HG02588 (cell line): Measurements from ENCODE around the gene ENSA.
A peak's percentile ranks its signal among the peaks of the same experiment; 100 is the strongest.
"Not testable (repeated sequence)": the region's sequence is repeated elsewhere in the genome, so short reads cannot be mapped to it uniquely, and the experiment has no call there.

Experiments used
- ATAC-seq: cut with Tn5 transposase; IDR thresholded peaks from one replicate; pipeline ENCODE4 v1.9.1; 2021; ENCODE audit warnings: mild to moderate bottlenecking, moderate library complexity; ENCODE audit not compliant: unreplicated experiment

The ENSA gene

GRCh38 chr1:150629115-150629928 is at the start of gene ENSA:
Gene ENSA (minus strand): TSS chr1:150629612. CDS start chr1:150629470, 142 bp downstream.
- peak; percentile 87 for ATAC-seq

- ATAC-seq, result no peak
Observed at GRCh38 chr1:150678988-150679387, 49.6 kb upstream of the ENSA start.

- ATAC-seq, result no peak
Observed at GRCh38 chr1:150674881-150675280, 45.5 kb upstream of the ENSA start.

GRCh38 chr1:150663321-150663720 is 33.9 kb upstream of the ENSA start:
- no peak for ATAC-seq

- ATAC-seq, result no peak
Observed at GRCh38 chr1:150662811-150663210, 33.4 kb upstream of the ENSA start.

- no peak for ATAC-seq
Observed at GRCh38 chr1:150661156-150661555, 31.7 kb upstream of the ENSA start.

GRCh38 chr1:150660584-150660983 is 31.2 kb upstream of the ENSA start:
- no peak for ATAC-seq

GRCh38 chr1:150657064-150657463 is 27.7 kb upstream of the ENSA start:
- not testable (repeated sequence) for ATAC-seq

- ATAC-seq, result not testable (repeated sequence)
Observed at GRCh38 chr1:150654635-150655034, 25.2 kb upstream of the ENSA start.

- no peak for ATAC-seq
Observed at GRCh38 chr1:150650193-150650592, 20.8 kb upstream of the ENSA start.

GRCh38 chr1:150649441-150650075 is 20.1 kb upstream of the ENSA start:
- no peak for ATAC-seq

- ATAC-seq, result no peak
Observed at GRCh38 chr1:150642296-150642695, 12.9 kb upstream of the ENSA start.

- not testable (repeated sequence) for ATAC-seq
Observed at GRCh38 chr1:150641126-150641815, 11.9 kb upstream of the ENSA start.

- ATAC-seq, result not testable (repeated sequence)
Observed at GRCh38 chr1:150638430-150638829, 9.0 kb upstream of the ENSA start.

GRCh38 chr1:150634839-150635622 is 5.6 kb upstream of the ENSA start:
- not testable (repeated sequence) for ATAC-seq

- ATAC-seq, result no peak
Observed at GRCh38 chr1:150628766-150629114, 672 bp downstream of the ENSA start.

- ATAC-seq, result no peak
Observed at GRCh38 chr1:150627826-150628410, 1.5 kb downstream of the ENSA start.

- no peak for ATAC-seq
Observed at GRCh38 chr1:150626150-150626549, 3.3 kb downstream of the ENSA start.

GRCh38 chr1:150624546-150624945 is 4.9 kb downstream of the ENSA start:
- not testable (repeated sequence) for ATAC-seq

- ATAC-seq, result not testable (repeated sequence)
Observed at GRCh38 chr1:150624134-150624533, 5.3 kb downstream of the ENSA start.
